Measurements from ENCODE around the gene CISH.

The CISH gene

GRCh38 chr3:50615190-50615589, 3.6 kb upstream of the CISH start:
- Histone ChIP-seq H3K27ac (no peak overlapping the region), H3K79me2 (ENCODE audit: insufficient read depth, low read depth) (no peaks in the 10 kb centered on the region)

DNA sequence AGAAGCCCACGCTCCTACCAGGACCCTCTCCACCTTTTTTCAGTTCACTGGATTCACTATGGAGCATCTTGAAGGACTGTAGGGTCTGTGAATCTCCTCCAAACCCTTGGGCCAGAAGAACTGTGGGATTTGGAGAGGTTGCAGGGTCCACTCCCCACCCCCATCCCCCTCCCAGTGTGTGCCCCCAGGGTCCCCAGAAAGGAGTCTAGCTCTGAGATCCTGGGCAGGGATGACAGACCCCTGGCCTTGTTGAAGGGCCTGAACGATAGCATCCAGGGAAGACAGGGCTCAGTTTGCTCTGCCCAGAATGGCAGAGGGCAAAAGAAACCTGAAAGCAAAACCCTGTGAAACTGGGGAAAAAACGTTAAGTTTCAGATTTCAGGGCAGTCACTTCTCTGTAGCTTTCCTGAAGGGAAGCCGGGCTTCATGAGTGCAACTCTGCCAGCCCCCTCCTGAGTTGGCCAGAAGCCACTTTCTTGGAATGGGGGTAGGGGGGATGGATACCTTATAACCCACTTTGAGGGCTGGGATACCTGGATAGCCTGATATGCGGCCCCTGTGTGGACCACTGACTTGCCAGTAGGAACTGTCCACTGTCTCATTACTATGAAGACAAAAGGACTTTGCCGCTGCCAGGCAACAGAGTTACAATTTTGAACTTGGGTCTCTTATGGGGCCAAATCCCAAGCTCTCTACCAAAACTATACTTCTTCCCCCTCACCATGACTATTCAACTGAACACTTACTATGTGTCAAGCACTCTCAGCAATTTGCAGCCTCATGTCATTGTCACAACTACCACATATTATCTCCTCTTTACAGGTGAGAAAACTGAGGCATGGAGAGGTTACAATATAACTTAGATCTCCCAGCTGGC, 1.6 kb upstream of the CISH start:
- no peaks in the 10 kb centered on the region for H4K20me1 ChIP-seq (ENCODE audit: insufficient read depth)
- no peak for TF ChIP-seq CTCF (conservative IDR thresholded peaks at IDR 0.05; ENCODE audit: low read depth, low read length)
- H3K27ac ChIP-seq: no peak overlapping the region
- no peaks in the 10 kb centered on the region for H3K27me3 ChIP-seq (ENCODE audit: insufficient read depth, low read depth)
- H3K4me2 ChIP-seq: peak overlapping the region; percentile 54; the same call in 1 of the 2 replicates
- H3K4me3 ChIP-seq (IDR thresholded peaks at IDR 0.05; ENCODE audit: insufficient read depth, low read depth, low read length): no peak overlapping the region
- H2AFZ ChIP-seq (ENCODE audit: low read depth): no peak overlapping the region
- no peaks in the 10 kb centered on the region for H3K79me2 ChIP-seq (ENCODE audit: insufficient read depth, low read depth)
- H3K9ac ChIP-seq: no peak overlapping the region
- H3K4me1 ChIP-seq (ENCODE audit: low read depth, poor library complexity, severe bottlenecking): peaks cover 23% of the 10 kb centered on the region
- no peaks in the 10 kb centered on the region for H3K36me3 ChIP-seq (ENCODE audit: insufficient read depth)

More at GRCh38 chr3:50615190-50615589, 3.6 kb upstream of the CISH start:
- no peak overlapping the region for H3K4me3 ChIP-seq (IDR thresholded peaks at IDR 0.05; ENCODE audit: insufficient read depth, low read depth, low read length)
- no peak overlapping the region for H3K9ac ChIP-seq
- no peaks in the 10 kb centered on the region for H3K27me3 ChIP-seq (ENCODE audit: insufficient read depth, low read depth)
- no peaks in the 10 kb centered on the region for H3K36me3 ChIP-seq (ENCODE audit: insufficient read depth)
- no peak overlapping the region for H2AFZ ChIP-seq (ENCODE audit: low read depth)
- TF ChIP-seq CTCF (conservative IDR thresholded peaks at IDR 0.05; ENCODE audit: low read depth, low read length): no peak
- H3K4me2 ChIP-seq: no peak overlapping the region
- peaks cover 23% of the 10 kb centered on the region for H3K4me1 ChIP-seq (ENCODE audit: low read depth, poor library complexity, severe bottlenecking)
- no peaks in the 10 kb centered on the region for H4K20me1 ChIP-seq (ENCODE audit: insufficient read depth)

GRCh38 chr3:50612234-50612882, 784 bp upstream of the CISH start:
- H3K4me1 ChIP-seq (ENCODE audit: low read depth, poor library complexity, severe bottlenecking): peaks cover 23% of the 10 kb centered on the region
- no peak for TF ChIP-seq CTCF (conservative IDR thresholded peaks at IDR 0.05; ENCODE audit: low read depth, low read length)
- H3K36me3 ChIP-seq (ENCODE audit: insufficient read depth): no peaks in the 10 kb centered on the region
- peak overlapping the region; percentile 49; the same call in 1 of the 2 replicates for H3K9ac ChIP-seq
- peak overlapping the region; percentile 54; the same call in 1 of the 2 replicates for H3K4me2 ChIP-seq
- no peaks in the 10 kb centered on the region for H4K20me1 ChIP-seq (ENCODE audit: insufficient read depth)
- no peaks in the 10 kb centered on the region for H3K27me3 ChIP-seq (ENCODE audit: insufficient read depth, low read depth)
- no peak overlapping the region for H3K27ac ChIP-seq
- no peaks in the 10 kb centered on the region for H3K79me2 ChIP-seq (ENCODE audit: insufficient read depth, low read depth)
- peak overlapping the region; percentile 67; the same call in 1 of the 2 replicates for H2AFZ ChIP-seq (ENCODE audit: low read depth)
- no peak overlapping the region for H3K4me3 ChIP-seq (IDR thresholded peaks at IDR 0.05; ENCODE audit: insufficient read depth, low read depth, low read length)

DNA sequence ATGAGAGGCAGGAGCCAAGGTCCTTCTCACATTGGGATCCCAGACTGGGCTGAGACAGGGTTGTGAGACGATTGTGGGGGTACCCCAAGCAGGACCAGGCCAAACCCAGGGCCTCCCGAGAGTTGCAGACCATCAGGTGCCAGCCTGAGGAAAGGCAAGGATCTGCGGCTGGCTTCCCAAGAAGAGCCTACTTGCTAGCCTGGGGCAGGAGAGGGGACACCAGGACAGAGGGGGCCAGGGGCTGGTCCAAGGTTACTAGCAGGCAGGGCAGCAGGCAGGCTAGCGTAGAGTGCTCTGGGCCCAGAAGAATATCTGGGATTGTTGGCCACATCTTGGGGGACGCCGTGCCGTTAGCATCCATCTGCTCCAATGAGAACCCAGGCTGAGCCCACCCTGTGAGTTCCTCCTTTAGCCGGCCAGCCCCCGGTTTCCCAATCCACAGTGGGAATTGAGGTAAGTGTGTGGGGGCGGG, 546 bp downstream of the CISH start:
- peak overlapping the region; percentile 67 for H2AFZ ChIP-seq (ENCODE audit: low read depth)
- H4K20me1 ChIP-seq (ENCODE audit: insufficient read depth): no peaks in the 10 kb centered on the region
- H3K4me1 ChIP-seq (ENCODE audit: low read depth, poor library complexity, severe bottlenecking): peaks cover 23% of the 10 kb centered on the region
- H3K9ac ChIP-seq: peak overlapping the region; percentile 49; the same call in 1 of the 2 replicates
- H3K27me3 ChIP-seq (ENCODE audit: insufficient read depth, low read depth): no peaks in the 10 kb centered on the region
- H3K4me2 ChIP-seq: peak overlapping the region; percentile 54
- H3K4me3 ChIP-seq (IDR thresholded peaks at IDR 0.05; ENCODE audit: insufficient read depth, low read depth, low read length): no peak overlapping the region
- no peaks in the 10 kb centered on the region for H3K36me3 ChIP-seq (ENCODE audit: insufficient read depth)
- no peaks in the 10 kb centered on the region for H3K79me2 ChIP-seq (ENCODE audit: insufficient read depth, low read depth)
- no peak for TF ChIP-seq CTCF (conservative IDR thresholded peaks at IDR 0.05; ENCODE audit: low read depth, low read length)
- no peak overlapping the region for H3K27ac ChIP-seq
